Calu3 (cell line): ENCODE data around the gene EFCAB11. TPM values are rescaled to one million over a fixed set of nuclear protein-coding genes. Genes with fewer than 3 reads are reported as not detected.
"Not testable (repeated sequence)": the region's sequence is repeated elsewhere in the genome, so short reads cannot be mapped to it uniquely, and the experiment has no call there.

Source experiments
- BruUV-seq: library from RNA; stranded (reverse); fragments of 400-500 nt; replicated peaks from 2 replicates; lab custom pipeline; 2021; lab: Mats Ljungman, UMichigan
- CTCF ChIA-PET: fragments of 300-600 bp; sonication (Branson Sonifier 250); formaldehyde crosslinking; loops from one replicate; lab custom pipeline; 2022; ENCODE audit warnings: antibody characterized with exemption; lab: Charles Lee
- DNase-seq: peaks from one replicate; pipeline ENCODE4 v3.0.0; 2022
- H3K27ac Mint-ChIP-seq: one replicate; pipeline ENCODE4 v1.8.0; 2022; ENCODE audit warnings: mixed read lengths; ENCODE audit not compliant: unreplicated experiment
- H3K27me3 Mint-ChIP-seq: one replicate; pipeline ENCODE4 v1.8.0; 2022; ENCODE audit warnings: mixed read lengths; ENCODE audit not compliant: unreplicated experiment
- H3K36me3 Mint-ChIP-seq: one replicate; pipeline ENCODE4 v1.8.0; 2022; ENCODE audit warnings: mild to moderate bottlenecking, moderate library complexity, mixed read lengths; ENCODE audit not compliant: insufficient read depth, unreplicated experiment
- H3K4me1 Mint-ChIP-seq: one replicate; pipeline ENCODE4 v1.8.0; 2022; ENCODE audit warnings: mild to moderate bottlenecking, low read depth, mixed read lengths; ENCODE audit not compliant: unreplicated experiment
- H3K4me3 Mint-ChIP-seq: one replicate; pipeline ENCODE4 v1.8.0; 2022; ENCODE audit warnings: mild to moderate bottlenecking, low read depth, moderate library complexity, mixed read lengths; ENCODE audit not compliant: unreplicated experiment
- H3K9me3 Mint-ChIP-seq: one replicate; pipeline ENCODE4 v1.8.0; 2022; ENCODE audit warnings: low read depth, mixed read lengths; ENCODE audit not compliant: unreplicated experiment
- CTCF ChIP-seq: fragments of 200-600 bp; IDR thresholded peaks from one replicate; pipeline ENCODE4 v1.8.0; 2022; ENCODE audit warnings: antibody characterized with exemption; ENCODE audit not compliant: unreplicated experiment
- intact Hi-C: fragments of 100-400 bp; cut with micrococcal nuclease; formaldehyde crosslinking; loops from one replicate; pipeline ENCODE4 v1.10.0; 2022; ENCODE audit not compliant: unreplicated experiment
- total RNA-seq: library from RNA; stranded (reverse); gene quantifications from 2 replicates; pipeline ENCODE4 v1.2.3, GENCODE V29; 2022

The EFCAB11 gene
- total RNA-seq, 1 experiment from 2014 or later: 29.4 TPM

DNA sequence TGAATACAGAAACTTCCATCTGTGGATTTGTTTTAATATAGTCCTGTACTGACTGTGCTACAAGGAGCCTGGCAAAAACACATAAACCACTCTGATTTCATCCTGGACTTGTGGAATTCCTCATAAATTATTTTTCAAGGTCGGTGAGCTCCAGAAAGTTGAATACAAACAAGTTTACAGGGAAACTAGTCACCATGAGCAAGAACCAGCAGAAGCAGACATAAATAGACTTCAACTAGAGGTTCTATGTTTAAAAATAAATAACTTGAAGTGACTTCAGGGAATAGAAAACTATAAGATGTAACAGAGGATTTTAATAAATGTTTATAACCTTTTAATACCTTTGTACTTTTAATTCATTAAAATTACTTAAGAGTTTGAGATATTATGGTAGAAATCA is 63.5 kb downstream of the EFCAB11 start:
- no TSS peak for BruUV-seq
- no peak for TF ChIP-seq CTCF
- H3K36me3 Mint-ChIP-seq: no peaks in the 10 kb centered on the region
- no peak for DNase-seq
- intact Hi-C loops: no loop called here
- CTCF ChIA-PET: no interaction called here
- no peaks in the 10 kb centered on the region for H3K27me3 Mint-ChIP-seq
- H3K4me3 Mint-ChIP-seq: no peak overlapping the region
- peaks cover 3% of the 10 kb centered on the region for H3K9me3 Mint-ChIP-seq
- H3K27ac Mint-ChIP-seq: no peak overlapping the region
- no peaks in the 10 kb centered on the region for H3K4me1 Mint-ChIP-seq

- Mint-ChIP-seq H3K4me3 (no peak overlapping the region), H3K9me3 (peaks cover 3% of the 10 kb centered on the region), H3K4me1 (no peaks in the 10 kb centered on the region), H3K27ac (no peak overlapping the region), H3K36me3 (no peaks in the 10 kb centered on the region), H3K27me3 (no peaks in the 10 kb centered on the region)
- no peak for DNase-seq
- BruUV-seq: no TSS peak
- CTCF ChIA-PET: interaction anchor here (0.6 kb wide), 1 partner anchor 443 kb away, joined by 3 read pairs; no protein-coding TSS in a partner anchor
- TF ChIP-seq CTCF: no peak
- intact Hi-C loops: no loop called here
Observed at GRCh38 chr14:89890589-89890988, 63.9 kb downstream of the EFCAB11 start.

- Mint-ChIP-seq H3K27ac (no peak overlapping the region), H3K4me1 (no peaks in the 10 kb centered on the region), H3K9me3 (peaks cover 3% of the 10 kb centered on the region), H3K36me3 (no peaks in the 10 kb centered on the region), H3K27me3 (no peaks in the 10 kb centered on the region), H3K4me3 (no peak overlapping the region)
- no TSS peak for BruUV-seq
- CTCF ChIA-PET: no interaction called here
- no peak for DNase-seq
- TF ChIP-seq CTCF: no peak
- intact Hi-C loops: no loop called here
Observed at GRCh38 chr14:89889626-89890025, 64.9 kb downstream of the EFCAB11 start.

DNA sequence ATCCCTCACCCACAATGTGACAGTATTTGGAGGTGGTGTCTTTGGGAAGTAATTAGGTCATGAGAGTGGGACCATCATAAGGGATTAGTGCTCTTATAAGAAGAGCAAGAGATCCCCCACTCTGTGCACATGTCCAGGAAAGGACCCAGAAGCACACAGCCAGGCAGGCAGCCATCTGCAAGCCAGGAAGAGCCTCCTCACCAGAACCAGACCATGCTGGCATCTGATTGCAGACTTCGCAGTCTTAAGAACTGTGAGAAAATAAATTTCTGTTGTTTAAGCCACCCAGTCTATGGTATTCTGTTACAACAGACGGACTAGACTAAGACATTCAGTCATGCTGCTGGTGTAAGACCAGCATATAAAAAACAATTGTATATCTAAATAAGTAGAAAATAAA is 69.8 kb downstream of the EFCAB11 start:
- H3K9me3 Mint-ChIP-seq: no peaks in the 10 kb centered on the region
- no peaks in the 10 kb centered on the region for H3K36me3 Mint-ChIP-seq
- H3K4me1 Mint-ChIP-seq: no peaks in the 10 kb centered on the region
- H3K4me3 Mint-ChIP-seq: no peak overlapping the region
- no peak overlapping the region for H3K27ac Mint-ChIP-seq
- no peak for DNase-seq
- H3K27me3 Mint-ChIP-seq: no peaks in the 10 kb centered on the region
- no TSS peak for BruUV-seq
- CTCF ChIA-PET: no interaction called here
- intact Hi-C loops: no loop called here
- TF ChIP-seq CTCF: no peak

- no peak for DNase-seq
- TF ChIP-seq CTCF: no peak
- Mint-ChIP-seq H3K27me3 (no peaks in the 10 kb centered on the region), H3K4me1 (no peaks in the 10 kb centered on the region), H3K9me3 (no peaks in the 10 kb centered on the region), H3K27ac (no peak overlapping the region), H3K4me3 (no peak overlapping the region), H3K36me3 (no peaks in the 10 kb centered on the region)
- CTCF ChIA-PET: no interaction called here
- BruUV-seq: no TSS peak
- intact Hi-C loops: no loop called here
Observed at GRCh38 chr14:89881839-89882238, 72.7 kb downstream of the EFCAB11 start.

GRCh38 chr14:89874091-89874490 is 80.4 kb downstream of the EFCAB11 start:
- BruUV-seq, intact Hi-C loops, H3K9me3 Mint-ChIP-seq, DNase-seq, H3K36me3 Mint-ChIP-seq, H3K4me1 Mint-ChIP-seq, H3K27me3 Mint-ChIP-seq, H3K4me3 Mint-ChIP-seq, H3K27ac Mint-ChIP-seq, CTCF ChIA-PET: not testable (repeated sequence)
